ENCODE measurements around the gene CRB2.
A peak's percentile ranks its signal among the peaks of the same experiment; 100 is the strongest.

Gene CRB2

GRCh38 chr9:123370526-123371227 is 14.7 kb downstream of the CRB2 start:
- Histone ChIP-seq H3K27ac (no peak overlapping the region), H3K4me3 (no peak overlapping the region)

GRCh38 chr9:123371228-123371584 is 15.2 kb downstream of the CRB2 start:
- H3K27ac ChIP-seq, result no peak overlapping the region
- no peak for TF ChIP-seq CTCF (IDR thresholded peaks at IDR 0.05)
- no peak overlapping the region for H3K4me3 ChIP-seq
- no peak for DNase-seq (ENCODE audit: low spot score)

More at GRCh38 chr9:123370526-123371227, 14.7 kb downstream of the CRB2 start:
- no peak for TF ChIP-seq CTCF (IDR thresholded peaks at IDR 0.05)
- DNase-seq (ENCODE audit: low spot score), result no peak

GRCh38 chr9:123371805-123372590 is 16.0 kb downstream of the CRB2 start:
- TF ChIP-seq CTCF (IDR thresholded peaks at IDR 0.05), result no peak
- Histone ChIP-seq H3K4me3 (no peak overlapping the region), H3K27ac (no peak overlapping the region)
- DNase-seq (ENCODE audit: low spot score), result no peak

GRCh38 chr9:123372766-123373446 is 16.9 kb downstream of the CRB2 start:
- no peak for TF ChIP-seq CTCF (IDR thresholded peaks at IDR 0.05)
- H3K4me3 ChIP-seq, result peak overlapping the region; percentile 40
- no peak overlapping the region for H3K27ac ChIP-seq
- no peak for DNase-seq (ENCODE audit: low spot score)

GRCh38 chr9:123373447-123373923 is 17.5 kb downstream of the CRB2 start:
- DNase-seq (ENCODE audit: low spot score), result no peak
- H3K27ac ChIP-seq, result no peak overlapping the region
- TF ChIP-seq CTCF (IDR thresholded peaks at IDR 0.05), result no peak
- H3K4me3 ChIP-seq, result peak overlapping the region; percentile 40

GRCh38 chr9:123373946-123374345 is 17.9 kb downstream of the CRB2 start:
- TF ChIP-seq CTCF (IDR thresholded peaks at IDR 0.05), result no peak
- no peak for DNase-seq (ENCODE audit: low spot score)
- no peak overlapping the region for H3K27ac ChIP-seq

More at GRCh38 chr9:123373946-123374345, 17.9 kb downstream of the CRB2 start:
- H3K4me3 ChIP-seq, result peak overlapping the region; percentile 40

Measured in coronary artery (tissue), 2 donors.